ENCODE measurements around the gene CD99L2. TPM values are rescaled to one million over a fixed set of nuclear protein-coding genes. Genes with fewer than 3 reads are reported as not detected.
A peak's percentile ranks its signal among the peaks of the same experiment; 100 is the strongest.
"Not testable (repeated sequence)": the region's sequence is repeated elsewhere in the genome, so short reads cannot be mapped to it uniquely, and the experiment has no call there.

CD99L2 gene
- total RNA-seq, 1 experiment from 2014 or later = 156 TPM

DNA sequence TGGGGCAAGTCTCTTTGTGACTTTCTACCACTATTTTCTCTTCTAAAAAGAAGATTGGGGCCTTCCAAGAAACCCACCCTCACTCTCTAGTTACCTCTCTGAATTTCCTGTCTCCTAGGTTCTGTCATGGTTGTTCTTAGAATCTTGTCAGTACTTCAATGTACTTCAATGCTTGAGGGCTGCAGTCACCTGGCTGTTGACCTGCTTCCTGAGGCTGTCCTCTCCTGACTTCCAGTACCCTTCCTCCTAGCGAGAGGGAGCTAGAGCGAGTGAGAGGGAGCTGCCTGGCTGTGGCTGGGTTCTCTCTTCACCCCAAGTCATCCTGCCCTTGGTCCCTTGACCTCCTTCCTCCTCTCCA lies 17.7 kb downstream of the CD99L2 start:
- Histone ChIP-seq H3K27ac (ENCODE audit: low read length) (no peak overlapping the region), H3K4me3 (ENCODE audit: low read depth in 2 of 2, low read length in 2 of 2) (no peak overlapping the region), H3K27me3 (ENCODE audit: control insufficient read depth, insufficient read depth, low read length) (no peaks in the 10 kb centered on the region), H3K4me1 (ENCODE audit: control insufficient read depth, insufficient read depth, low read length) (peaks cover 6% of the 10 kb centered on the region), H3K36me3 (ENCODE audit: control insufficient read depth, insufficient read depth, low read length) (no peaks in the 10 kb centered on the region), H3K9me3 (ENCODE audit: control insufficient read depth, insufficient read depth, low read depth, low read length) (no peaks in the 10 kb centered on the region)
- BruUV-seq (replicated peaks) = no TSS peak
- ChIA-PET CTCF (interaction anchor here (0.6 kb wide), 1 partner anchor 192 kb away, joined by 3 read pairs; no protein-coding TSS in a partner anchor), POLR2A (no interaction called here)
- in situ Hi-C loops (cut with HindIII; ENCODE audit: low pct_unique_long_range_greater_than_20kb, low sequenced_read_pairs) (no loop called here), intact Hi-C loops (cut with micrococcal nuclease; ENCODE audit: unreplicated experiment) (loop anchor here (10.0 kb wide), 1 partner anchor 106 kb away; no protein-coding TSS in a partner anchor)
- no peak for DNase-seq (ENCODE audit: low read depth, low spot score)
- peak; percentile 37; the same call in 1 of the 2 replicates for ATAC-seq
- TF ChIP-seq, protein P1, sequence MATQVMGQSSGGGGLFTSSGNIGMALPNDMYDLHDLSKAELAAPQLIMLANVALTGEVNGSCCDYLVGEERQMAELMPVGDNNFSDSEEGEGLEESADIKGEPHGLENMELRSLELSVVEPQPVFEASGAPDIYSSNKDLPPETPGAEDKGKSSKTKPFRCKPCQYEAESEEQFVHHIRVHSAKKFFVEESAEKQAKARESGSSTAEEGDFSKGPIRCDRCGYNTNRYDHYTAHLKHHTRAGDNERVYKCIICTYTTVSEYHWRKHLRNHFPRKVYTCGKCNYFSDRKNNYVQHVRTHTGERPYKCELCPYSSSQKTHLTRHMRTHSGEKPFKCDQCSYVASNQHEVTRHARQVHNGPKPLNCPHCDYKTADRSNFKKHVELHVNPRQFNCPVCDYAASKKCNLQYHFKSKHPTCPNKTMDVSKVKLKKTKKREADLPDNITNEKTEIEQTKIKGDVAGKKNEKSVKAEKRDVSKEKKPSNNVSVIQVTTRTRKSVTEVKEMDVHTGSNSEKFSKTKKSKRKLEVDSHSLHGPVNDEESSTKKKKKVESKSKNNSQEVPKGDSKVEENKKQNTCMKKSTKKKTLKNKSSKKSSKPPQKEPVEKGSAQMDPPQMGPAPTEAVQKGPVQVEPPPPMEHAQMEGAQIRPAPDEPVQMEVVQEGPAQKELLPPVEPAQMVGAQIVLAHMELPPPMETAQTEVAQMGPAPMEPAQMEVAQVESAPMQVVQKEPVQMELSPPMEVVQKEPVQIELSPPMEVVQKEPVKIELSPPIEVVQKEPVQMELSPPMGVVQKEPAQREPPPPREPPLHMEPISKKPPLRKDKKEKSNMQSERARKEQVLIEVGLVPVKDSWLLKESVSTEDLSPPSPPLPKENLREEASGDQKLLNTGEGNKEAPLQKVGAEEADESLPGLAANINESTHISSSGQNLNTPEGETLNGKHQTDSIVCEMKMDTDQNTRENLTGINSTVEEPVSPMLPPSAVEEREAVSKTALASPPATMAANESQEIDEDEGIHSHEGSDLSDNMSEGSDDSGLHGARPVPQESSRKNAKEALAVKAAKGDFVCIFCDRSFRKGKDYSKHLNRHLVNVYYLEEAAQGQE (IDR thresholded peaks at IDR 0.05; ENCODE audit: insufficient read depth in 1 of 2, low read depth in 2 of 2, low read length in 1 of 2) = no peak
- no peak for TF ChIP-seq POLR2AphosphoS5 (IDR thresholded peaks at IDR 0.05; ENCODE audit: low read depth, low read length)
- TF ChIP-seq SIN3A (IDR thresholded peaks at IDR 0.05; ENCODE audit: borderline replicate concordance, insufficient read depth, low read depth, low read length) = no peak
- TF ChIP-seq TCF7L2 (IDR thresholded peaks at IDR 0.05; ENCODE audit: low read depth, low read length) = no peak
- TF ChIP-seq, protein P2, sequence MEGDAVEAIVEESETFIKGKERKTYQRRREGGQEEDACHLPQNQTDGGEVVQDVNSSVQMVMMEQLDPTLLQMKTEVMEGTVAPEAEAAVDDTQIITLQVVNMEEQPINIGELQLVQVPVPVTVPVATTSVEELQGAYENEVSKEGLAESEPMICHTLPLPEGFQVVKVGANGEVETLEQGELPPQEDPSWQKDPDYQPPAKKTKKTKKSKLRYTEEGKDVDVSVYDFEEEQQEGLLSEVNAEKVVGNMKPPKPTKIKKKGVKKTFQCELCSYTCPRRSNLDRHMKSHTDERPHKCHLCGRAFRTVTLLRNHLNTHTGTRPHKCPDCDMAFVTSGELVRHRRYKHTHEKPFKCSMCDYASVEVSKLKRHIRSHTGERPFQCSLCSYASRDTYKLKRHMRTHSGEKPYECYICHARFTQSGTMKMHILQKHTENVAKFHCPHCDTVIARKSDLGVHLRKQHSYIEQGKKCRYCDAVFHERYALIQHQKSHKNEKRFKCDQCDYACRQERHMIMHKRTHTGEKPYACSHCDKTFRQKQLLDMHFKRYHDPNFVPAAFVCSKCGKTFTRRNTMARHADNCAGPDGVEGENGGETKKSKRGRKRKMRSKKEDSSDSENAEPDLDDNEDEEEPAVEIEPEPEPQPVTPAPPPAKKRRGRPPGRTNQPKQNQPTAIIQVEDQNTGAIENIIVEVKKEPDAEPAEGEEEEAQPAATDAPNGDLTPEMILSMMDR (IDR thresholded peaks at IDR 0.05) = no peak

DNA sequence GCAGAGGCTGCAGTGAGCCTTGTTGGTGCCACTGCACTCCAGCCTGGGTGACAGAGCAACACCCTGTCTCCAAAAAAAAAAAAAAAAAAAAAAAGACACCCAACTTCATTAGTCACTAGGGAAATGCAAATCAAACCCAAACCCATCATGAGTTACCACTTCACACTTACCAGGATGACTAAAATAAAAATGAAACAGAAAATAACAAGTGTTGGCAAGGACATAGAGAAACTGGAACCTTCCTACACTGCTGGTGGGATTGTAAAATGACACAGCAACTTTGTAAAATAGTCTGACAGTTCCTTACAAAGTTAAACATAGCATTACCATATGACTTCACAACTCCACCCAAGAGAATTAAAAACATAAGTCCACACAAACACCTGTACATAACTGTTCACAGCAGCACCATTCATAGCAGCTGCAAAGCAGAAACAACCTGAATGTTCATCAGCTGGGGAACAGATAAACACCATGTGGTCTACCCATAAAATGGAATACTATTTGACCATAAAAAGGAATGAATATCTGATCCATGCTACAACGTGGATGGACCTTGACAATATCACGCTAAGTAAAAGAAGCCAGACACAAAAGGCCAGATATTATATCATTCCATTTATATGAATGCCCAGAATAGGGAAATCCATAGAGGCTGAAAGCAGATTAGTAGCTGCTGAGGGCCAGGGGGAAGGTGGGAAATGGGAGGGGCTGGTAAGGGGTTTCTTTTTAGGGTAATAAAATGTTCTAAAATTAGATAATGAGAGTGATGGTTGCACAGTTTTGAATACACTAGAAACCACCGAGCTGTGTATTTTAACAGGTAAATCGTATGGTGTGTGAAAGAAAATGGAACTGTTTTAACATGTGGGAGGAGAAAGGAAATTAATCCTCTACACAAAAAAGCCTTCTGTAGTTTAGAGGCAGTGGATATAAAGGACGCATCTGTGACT lies 18.3 kb downstream of the CD99L2 start:
- DNase-seq (ENCODE audit: low read depth, low spot score) (no peak), ATAC-seq (no peak)
- CTCF ChIA-PET = no interaction called here
- no peaks in the 10 kb centered on the region for H3K27me3 ChIP-seq (ENCODE audit: control insufficient read depth, insufficient read depth, low read length)
- no peaks in the 10 kb centered on the region for H3K36me3 ChIP-seq (ENCODE audit: control insufficient read depth, insufficient read depth, low read length)
- H3K9me3 ChIP-seq (ENCODE audit: control insufficient read depth, insufficient read depth, low read depth, low read length) = no peaks in the 10 kb centered on the region
- H3K27ac ChIP-seq (ENCODE audit: low read length) = no peak overlapping the region
- intact Hi-C loops (cut with micrococcal nuclease; ENCODE audit: unreplicated experiment) = loop anchor here (10.0 kb wide), 1 partner anchor 105 kb away; no protein-coding TSS in a partner anchor
- in situ Hi-C loops (cut with HindIII; ENCODE audit: low pct_unique_long_range_greater_than_20kb, low sequenced_read_pairs) = no loop called here
- POLR2A ChIA-PET = interaction anchor here (0.6 kb wide), 1 partner anchor 118 kb away, joined by 4 read pairs; no protein-coding TSS in a partner anchor
- no peak overlapping the region for H3K4me3 ChIP-seq (ENCODE audit: low read depth in 2 of 2, low read length in 2 of 2)
- TF ChIP-seq POLR2AphosphoS5 (IDR thresholded peaks at IDR 0.05; ENCODE audit: low read depth, low read length) = no peak
- TF ChIP-seq TCF7L2 (IDR thresholded peaks at IDR 0.05; ENCODE audit: low read depth, low read length) = no peak
- no peak for TF ChIP-seq SIN3A (IDR thresholded peaks at IDR 0.05; ENCODE audit: borderline replicate concordance, insufficient read depth, low read depth, low read length)
- TF ChIP-seq, protein P2 (IDR thresholded peaks at IDR 0.05) = no peak
- TF ChIP-seq, protein P1 (IDR thresholded peaks at IDR 0.05; ENCODE audit: insufficient read depth in 1 of 2, low read depth in 2 of 2, low read length in 1 of 2) = no peak
- BruUV-seq (replicated peaks) = no TSS peak
- H3K4me1 ChIP-seq (ENCODE audit: control insufficient read depth, insufficient read depth, low read length) = peaks cover 6% of the 10 kb centered on the region

DNA sequence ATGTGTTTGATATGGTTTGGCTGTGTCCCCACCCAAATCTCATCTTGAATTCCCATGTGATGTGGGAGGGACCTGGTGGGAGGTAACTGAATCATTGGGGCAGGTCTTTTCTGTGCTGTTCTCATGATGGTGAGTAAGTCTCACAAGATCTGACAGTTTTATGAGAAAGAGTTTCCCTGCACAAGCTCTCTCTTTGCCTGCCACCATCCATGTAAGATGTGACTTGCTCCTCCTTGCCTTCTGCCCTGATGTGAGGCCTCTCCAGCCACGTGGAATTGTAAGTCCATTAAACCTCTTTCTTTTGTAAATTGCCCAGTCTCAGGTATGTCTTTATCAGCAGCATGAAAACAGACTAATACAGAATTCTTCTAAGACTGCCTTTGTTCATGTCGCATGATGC lies 22.8 kb downstream of the CD99L2 start:
- CTCF ChIA-PET; DNase-seq (ENCODE audit: low read depth, low spot score); POLR2A ChIA-PET; H3K27ac ChIP-seq (ENCODE audit: low read length); in situ Hi-C loops (cut with HindIII; ENCODE audit: low pct_unique_long_range_greater_than_20kb, low sequenced_read_pairs); H3K36me3 ChIP-seq (ENCODE audit: control insufficient read depth, insufficient read depth, low read length); H3K9me3 ChIP-seq (ENCODE audit: control insufficient read depth, insufficient read depth, low read depth, low read length); H3K4me3 ChIP-seq (ENCODE audit: low read depth in 2 of 2, low read length in 2 of 2); ATAC-seq; H3K27me3 ChIP-seq (ENCODE audit: control insufficient read depth, insufficient read depth, low read length); intact Hi-C loops (cut with micrococcal nuclease; ENCODE audit: unreplicated experiment): not testable (repeated sequence)
- BruUV-seq (replicated peaks) = TSS peak; percentile 29
- H3K4me1 ChIP-seq (ENCODE audit: control insufficient read depth, insufficient read depth, low read length) = peaks cover 19% of the 10 kb centered on the region
